Esophagus squamous epithelium (tissue), 4 donors: ENCODE measurements around the gene KBTBD13.

Source experiments
- POLR2A ChIP-seq, 4 donors: fragments of 450-650 bp; IDR thresholded peaks; one replicate each; pipeline ENCODE4 v1.6.1; 2017; ENCODE audit warnings: antibody characterized with exemption in 4 of 4, mild to moderate bottlenecking in 4 of 4, moderate library complexity in 3 of 4
- TF ChIP-seq, protein P1 (sequence below), 6 experiments: fragments of 450-650 bp in 4 of 6; fragments of 200-600 bp in 2 of 6; sonication (generic) in 2 of 6; IDR thresholded peaks; one replicate each; pipeline ENCODE4 v1.5.1; 2016 to 2019; ENCODE audit warnings: antibody characterized with exemption in 6 of 6, mild to moderate bottlenecking in 4 of 6, moderate library complexity in 4 of 6

GRCh38 chr15:65067317-65067644 is 9.3 kb upstream of the KBTBD13 start:
- TF ChIP-seq POLR2A (IDR thresholded peaks at IDR 0.05): no peak
- TF ChIP-seq, protein P1, sequence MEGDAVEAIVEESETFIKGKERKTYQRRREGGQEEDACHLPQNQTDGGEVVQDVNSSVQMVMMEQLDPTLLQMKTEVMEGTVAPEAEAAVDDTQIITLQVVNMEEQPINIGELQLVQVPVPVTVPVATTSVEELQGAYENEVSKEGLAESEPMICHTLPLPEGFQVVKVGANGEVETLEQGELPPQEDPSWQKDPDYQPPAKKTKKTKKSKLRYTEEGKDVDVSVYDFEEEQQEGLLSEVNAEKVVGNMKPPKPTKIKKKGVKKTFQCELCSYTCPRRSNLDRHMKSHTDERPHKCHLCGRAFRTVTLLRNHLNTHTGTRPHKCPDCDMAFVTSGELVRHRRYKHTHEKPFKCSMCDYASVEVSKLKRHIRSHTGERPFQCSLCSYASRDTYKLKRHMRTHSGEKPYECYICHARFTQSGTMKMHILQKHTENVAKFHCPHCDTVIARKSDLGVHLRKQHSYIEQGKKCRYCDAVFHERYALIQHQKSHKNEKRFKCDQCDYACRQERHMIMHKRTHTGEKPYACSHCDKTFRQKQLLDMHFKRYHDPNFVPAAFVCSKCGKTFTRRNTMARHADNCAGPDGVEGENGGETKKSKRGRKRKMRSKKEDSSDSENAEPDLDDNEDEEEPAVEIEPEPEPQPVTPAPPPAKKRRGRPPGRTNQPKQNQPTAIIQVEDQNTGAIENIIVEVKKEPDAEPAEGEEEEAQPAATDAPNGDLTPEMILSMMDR (IDR thresholded peaks at IDR 0.05): no peak
